Gastrocnemius medialis (tissue), 4 donors: ENCODE results near the gene PTPN21.

Source experiments
- POLR2A ChIP-seq, 2 donors: fragments of 450-650 bp; IDR thresholded peaks; one replicate each; pipeline ENCODE4 v1.6.1; 2017; ENCODE audit warnings: antibody characterized with exemption in 2 of 2, mild to moderate bottlenecking in 2 of 2, moderate library complexity in 2 of 2
- TF ChIP-seq, protein P1 (sequence below), 5 experiments: fragments of 450-650 bp in 3 of 5; fragments of 200-600 bp in 2 of 5; sonication (generic) in 2 of 5; IDR thresholded peaks in 4 of 5; conservative IDR thresholded peaks in 1 of 5; 1 replicate in 4 of 5; 2 replicates in 1 of 5; pipeline ENCODE4 v1.5.1; 2016 to 2019; ENCODE audit warnings: antibody characterized with exemption in 5 of 5, mild to moderate bottlenecking in 3 of 5, moderate library complexity in 3 of 5

GRCh38 chr14:88599326-88599725, 44.5 kb upstream of the PTPN21 start:
- TF ChIP-seq, protein P1, sequence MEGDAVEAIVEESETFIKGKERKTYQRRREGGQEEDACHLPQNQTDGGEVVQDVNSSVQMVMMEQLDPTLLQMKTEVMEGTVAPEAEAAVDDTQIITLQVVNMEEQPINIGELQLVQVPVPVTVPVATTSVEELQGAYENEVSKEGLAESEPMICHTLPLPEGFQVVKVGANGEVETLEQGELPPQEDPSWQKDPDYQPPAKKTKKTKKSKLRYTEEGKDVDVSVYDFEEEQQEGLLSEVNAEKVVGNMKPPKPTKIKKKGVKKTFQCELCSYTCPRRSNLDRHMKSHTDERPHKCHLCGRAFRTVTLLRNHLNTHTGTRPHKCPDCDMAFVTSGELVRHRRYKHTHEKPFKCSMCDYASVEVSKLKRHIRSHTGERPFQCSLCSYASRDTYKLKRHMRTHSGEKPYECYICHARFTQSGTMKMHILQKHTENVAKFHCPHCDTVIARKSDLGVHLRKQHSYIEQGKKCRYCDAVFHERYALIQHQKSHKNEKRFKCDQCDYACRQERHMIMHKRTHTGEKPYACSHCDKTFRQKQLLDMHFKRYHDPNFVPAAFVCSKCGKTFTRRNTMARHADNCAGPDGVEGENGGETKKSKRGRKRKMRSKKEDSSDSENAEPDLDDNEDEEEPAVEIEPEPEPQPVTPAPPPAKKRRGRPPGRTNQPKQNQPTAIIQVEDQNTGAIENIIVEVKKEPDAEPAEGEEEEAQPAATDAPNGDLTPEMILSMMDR (IDR thresholded peaks at IDR 0.05 in 4 of 5, conservative IDR thresholded peaks at IDR 0.05 in 1 of 5), result no peak
- TF ChIP-seq POLR2A (IDR thresholded peaks at IDR 0.05), result no peak
